ENCODE measurements around the gene FSD1. TPM values are rescaled to one million over a fixed set of nuclear protein-coding genes. Genes with fewer than 3 reads are reported as not detected.

The FSD1 gene
- total and polyA plus RNA-seq, 9 of the 15 experiments (the other 6 are each of a cell fraction or from before 2014, with no cell fraction given) = 0.11 to 1.9 (median 0.94) TPM; not detected in 1

GRCh38 chr19:4298810-4299550 is 5.4 kb upstream of the FSD1 start (continued):
- no peak for TF ChIP-seq ZBTB12 (CRISPR knock-in tag; IDR thresholded peaks at IDR 0.05)
- TF ChIP-seq RAD21 (CRISPR knock-in tag; conservative IDR thresholded peaks at IDR 0.05 in 1 of 2, IDR thresholded peaks at IDR 0.05 in 1 of 2) = no peak
- TF ChIP-seq SP1 (CRISPR knock-in tag; IDR thresholded peaks at IDR 0.05) = no peak
- TF ChIP-seq ZNF280A (IDR thresholded peaks at IDR 0.05; ENCODE audit: low read depth, partially characterized antibody) = no peak
- no peak for TF ChIP-seq ZC3H8 (IDR thresholded peaks at IDR 0.05)
- no peak for TF ChIP-seq CBFA2T2 (conservative IDR thresholded peaks at IDR 0.05)
- no peak for TF ChIP-seq CSDE1 (IDR thresholded peaks at IDR 0.05)
- no peak for TF ChIP-seq SPI1 (IDR thresholded peaks at IDR 0.05; ENCODE audit: borderline replicate concordance, low read depth, low read length)
- TF ChIP-seq ZNF79 (CRISPR knock-in tag; IDR thresholded peaks at IDR 0.05; ENCODE audit: low read depth) = no peak
- TF ChIP-seq ELF1 (tag; IDR thresholded peaks at IDR 0.05) = no peak
- no peak for TF ChIP-seq PHF21A (IDR thresholded peaks at IDR 0.05; ENCODE audit: borderline replicate concordance, low read depth)
- peak; percentile 55 for TF ChIP-seq PHF20 (IDR thresholded peaks at IDR 0.05; ENCODE audit: partially characterized antibody)
- TF ChIP-seq HLTF (IDR thresholded peaks at IDR 0.05) = no peak
- no peak for TF ChIP-seq ZNF224 (CRISPR knock-in tag; IDR thresholded peaks at IDR 0.05)
- TF ChIP-seq CHD4 (IDR thresholded peaks at IDR 0.05; ENCODE audit: insufficient read depth, insufficient replicate concordance, low read depth, low read length, poor library complexity, severe bottlenecking) = peak; percentile 60
- no peak for TF ChIP-seq ZNF146 (CRISPR knock-in tag; IDR thresholded peaks at IDR 0.05; ENCODE audit: unreplicated experiment)
- peak; percentile 87 for TF ChIP-seq ZFP36 (IDR thresholded peaks at IDR 0.05; ENCODE audit: low read depth, low read length, partially characterized antibody)
- no peak for TF ChIP-seq ZNF174 (CRISPR knock-in tag; IDR thresholded peaks at IDR 0.05)
- no peak for TF ChIP-seq ARID3B (CRISPR knock-in tag; IDR thresholded peaks at IDR 0.05; ENCODE audit: borderline replicate concordance)
- no peak for TF ChIP-seq ZBTB17 (CRISPR knock-in tag; IDR thresholded peaks at IDR 0.05)
- TF ChIP-seq CEBPG (CRISPR knock-in tag; IDR thresholded peaks at IDR 0.05) = no peak
- TF ChIP-seq CEBPG (tag; conservative IDR thresholded peaks at IDR 0.05 in 1 of 2, IDR thresholded peaks at IDR 0.05 in 1 of 2) = no peak
- TF ChIP-seq RUNX1 (IDR thresholded peaks at IDR 0.05; ENCODE audit: low read depth) = no peak
- TF ChIP-seq ZNF197 (CRISPR knock-in tag; IDR thresholded peaks at IDR 0.05; ENCODE audit: low read depth) = no peak
- no peak for TF ChIP-seq GABPB1 (CRISPR knock-in tag; IDR thresholded peaks at IDR 0.05)
